Parathyroid adenoma (tissue), 2 donors: ENCODE data around the gene HOXA4.
A peak's percentile ranks its signal among the peaks of the same experiment; 100 is the strongest.

Source experiments
- H2AFZ ChIP-seq: fragments of 300-600 bp; sonication (generic); one replicate; pipeline ENCODE4 v1.7.0; 2017; ENCODE audit warnings: antibody characterized with exemption, mild to moderate bottlenecking
- H3K27ac ChIP-seq: fragments of 300-600 bp; sonication (generic); one replicate; pipeline ENCODE4 v1.7.0; 2017
- H3K27me3 ChIP-seq: fragments of 300-600 bp; sonication (generic); one replicate; pipeline ENCODE4 v1.7.0; 2017; ENCODE audit warnings: low read length; ENCODE audit not compliant: control insufficient read depth, insufficient read depth
- H3K36me3 ChIP-seq: fragments of 300-600 bp; sonication (generic); one replicate; pipeline ENCODE4 v1.7.0; 2017; ENCODE audit warnings: low read length; ENCODE audit not compliant: control insufficient read depth, insufficient read depth
- H3K4me1 ChIP-seq: fragments of 300-600 bp; sonication (generic); one replicate; pipeline ENCODE4 v1.7.0; 2017; ENCODE audit warnings: control low read depth
- H3K4me2 ChIP-seq: fragments of 300-600 bp; sonication (generic); one replicate; pipeline ENCODE4 v1.7.0; 2017; ENCODE audit warnings: low read length
- H3K4me3 ChIP-seq: fragments of 300-600 bp; sonication (generic); one replicate; pipeline ENCODE4 v1.7.0; 2017; ENCODE audit warnings: low read depth, low read length
- H3K79me2 ChIP-seq: fragments of 300-600 bp; sonication (generic); one replicate; pipeline ENCODE4 v1.7.0; 2017; ENCODE audit warnings: control low read depth
- H3K9ac ChIP-seq: fragments of 300-600 bp; sonication (generic); one replicate; pipeline ENCODE4 v1.7.0; 2017; ENCODE audit warnings: mild to moderate bottlenecking
- H3K9me3 ChIP-seq: fragments of 300-600 bp; sonication (generic); one replicate; pipeline ENCODE4 v1.7.0; 2017; ENCODE audit warnings: low read length; ENCODE audit not compliant: control insufficient read depth
- CTCF ChIP-seq: fragments of 300-600 bp; sonication (generic); IDR thresholded peaks from one replicate; pipeline ENCODE4 v1.7.0; 2017; ENCODE audit warnings: antibody characterized with exemption, mild to moderate bottlenecking
- donor health status: primary hyperparathyroidism.

Gene HOXA4

GRCh38 chr7:27104341-27105058 is 26.1 kb downstream of the HOXA4 start:
- peak overlapping the region; percentile 53 for H3K27ac ChIP-seq

GRCh38 chr7:27103489-27104226 is 26.9 kb downstream of the HOXA4 start:
- no peak for TF ChIP-seq CTCF
- Histone ChIP-seq H3K4me3 (peak overlapping the region; percentile 97), H3K9ac (no peak overlapping the region), H3K4me1 (no peaks in the 10 kb centered on the region), H3K9me3 (no peaks in the 10 kb centered on the region), H2AFZ (no peak overlapping the region), H3K27ac (peak overlapping the region; percentile 53), H3K36me3 (no peaks in the 10 kb centered on the region), H3K27me3 (no peaks in the 10 kb centered on the region), H3K4me2 (peak overlapping the region; percentile 86), H3K79me2 (no peaks in the 10 kb centered on the region)

More at GRCh38 chr7:27104341-27105058, 26.1 kb downstream of the HOXA4 start:
- Histone ChIP-seq H3K4me1 (no peaks in the 10 kb centered on the region), H3K4me3 (peak overlapping the region; percentile 97), H2AFZ (no peak overlapping the region), H3K27me3 (no peaks in the 10 kb centered on the region), H3K9me3 (no peaks in the 10 kb centered on the region), H3K9ac (no peak overlapping the region), H3K36me3 (no peaks in the 10 kb centered on the region), H3K79me2 (no peaks in the 10 kb centered on the region), H3K4me2 (peak overlapping the region; percentile 86)
- TF ChIP-seq CTCF: no peak

- no peaks in the 10 kb centered on the region for H3K27me3 ChIP-seq
- peak within 1 kb of the TSS; percentile 86 for H3K4me2 ChIP-seq
- no peak for TF ChIP-seq CTCF
- H3K36me3 ChIP-seq: no peaks in the 10 kb centered on the region
- H2AFZ ChIP-seq: no peak within 1 kb of the TSS
- H3K79me2 ChIP-seq: no peaks in the 10 kb centered on the region
- H3K9ac ChIP-seq: no peak within 1 kb of the TSS
- H3K9me3 ChIP-seq: no peaks in the 10 kb centered on the region
- no peaks in the 10 kb centered on the region for H3K4me1 ChIP-seq
- peak within 1 kb of the TSS; percentile 53 for H3K27ac ChIP-seq
- H3K4me3 ChIP-seq: peak within 1 kb of the TSS; percentile 97
Measured at GRCh38 chr7:27102581-27103442, 27.7 kb downstream of the HOXA4 start, which contains the start of gene HOXA2. Gene HOXA2 (minus strand): TSS chr7:27102683. CDS start chr7:27102500, 183 bp downstream.

- peak overlapping the region; percentile 86 for H3K4me2 ChIP-seq
- H2AFZ ChIP-seq: no peak overlapping the region
- no peaks in the 10 kb centered on the region for H3K36me3 ChIP-seq
- H3K79me2 ChIP-seq: no peaks in the 10 kb centered on the region
- H3K4me3 ChIP-seq: peak overlapping the region; percentile 97
- no peak for TF ChIP-seq CTCF
- H3K9me3 ChIP-seq: no peaks in the 10 kb centered on the region
- no peaks in the 10 kb centered on the region for H3K27me3 ChIP-seq
- H3K9ac ChIP-seq: no peak overlapping the region
- peak overlapping the region; percentile 53 for H3K27ac ChIP-seq
- no peaks in the 10 kb centered on the region for H3K4me1 ChIP-seq
Measured at GRCh38 chr7:27101957-27102580, 28.5 kb downstream of the HOXA4 start.
